NCI-H2171 (cell line): ENCODE data around the gene TCEANC.
"Not testable (repeated sequence)": the region's sequence is repeated elsewhere in the genome, so short reads cannot be mapped to it uniquely, and the experiment has no call there.

Experiments used
- DNase-seq: peaks from one replicate; lab custom pipeline; 2025; lab: John Stamatoyannopoulos, UW

The TCEANC gene

GRCh38 chrX:13658602-13659001 is 5.7 kb downstream of the TCEANC start:
- no peak for DNase-seq

DNA sequence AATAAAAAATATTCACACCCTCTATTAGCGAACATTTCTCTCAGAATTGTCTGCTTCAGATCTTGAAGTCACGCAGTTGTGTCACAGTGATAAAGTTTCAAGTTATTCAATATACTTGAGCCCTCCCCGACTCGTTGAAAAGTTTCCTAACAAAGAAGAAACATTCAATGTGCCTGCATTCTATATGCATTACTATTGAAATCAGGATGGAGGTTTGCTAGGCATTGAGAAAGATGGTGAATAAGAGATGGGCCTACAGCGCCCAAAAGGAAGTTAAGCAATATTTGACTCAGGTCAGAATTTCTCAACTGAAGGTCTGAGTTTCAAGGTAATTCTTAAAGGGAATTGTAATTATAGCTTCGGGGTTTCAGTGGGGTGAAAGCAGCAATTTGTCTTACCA is 6.1 kb downstream of the TCEANC start:
- DNase-seq = no peak

DNA sequence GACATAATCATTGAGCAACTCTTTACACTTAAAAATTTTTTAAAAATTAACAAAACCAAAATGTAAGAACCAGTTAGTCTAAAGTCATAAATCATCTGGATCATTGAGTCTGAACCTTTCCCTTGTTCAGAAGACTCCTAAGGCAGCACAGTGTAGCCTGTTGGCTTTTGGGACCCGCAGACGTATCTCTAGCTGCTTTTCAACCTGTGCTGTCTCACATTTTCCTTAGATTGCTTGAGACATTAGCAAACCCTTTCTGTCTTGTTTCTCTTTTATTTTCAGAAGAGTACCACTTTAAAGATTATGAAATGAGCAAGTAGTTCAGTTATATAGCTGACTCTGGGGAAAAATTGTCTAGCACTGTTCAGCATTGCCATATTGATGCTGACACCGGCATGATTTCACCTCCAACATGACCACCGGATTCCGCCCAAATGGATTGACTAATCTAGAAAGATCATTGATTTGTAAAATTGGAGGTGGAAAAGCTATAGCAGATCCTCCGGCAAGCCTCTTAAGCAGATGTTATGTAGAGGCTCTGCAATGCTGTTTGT is 8.9 kb downstream of the TCEANC start:
- no peak for DNase-seq

GRCh38 chrX:13662355-13662791 is 9.4 kb downstream of the TCEANC start:
- no peak for DNase-seq

GRCh38 chrX:13664020-13664419 is 11.1 kb downstream of the TCEANC start:
- no peak for DNase-seq

GRCh38 chrX:13666836-13667235 is 13.9 kb downstream of the TCEANC start:
- no peak for DNase-seq

DNA sequence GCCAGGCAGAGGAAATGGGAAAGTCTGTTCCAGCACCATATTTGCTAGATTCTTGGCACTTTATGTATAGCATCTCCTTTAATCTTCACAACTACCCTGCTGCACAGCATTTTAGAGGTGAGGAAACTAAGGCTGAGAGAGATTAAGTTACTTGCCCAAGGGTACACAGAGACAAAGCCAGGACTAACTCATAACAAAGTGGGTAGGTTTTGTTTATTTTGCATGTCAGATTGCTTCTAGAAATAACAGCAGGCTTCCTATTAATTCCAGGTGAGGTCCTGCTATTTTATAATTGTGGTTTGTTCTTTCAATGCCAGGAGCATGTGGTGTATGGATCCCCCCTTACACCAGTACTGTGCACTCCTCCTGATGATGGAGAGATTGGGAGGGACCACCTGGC is 15.0 kb downstream of the TCEANC start:
- DNase-seq = no peak

DNA sequence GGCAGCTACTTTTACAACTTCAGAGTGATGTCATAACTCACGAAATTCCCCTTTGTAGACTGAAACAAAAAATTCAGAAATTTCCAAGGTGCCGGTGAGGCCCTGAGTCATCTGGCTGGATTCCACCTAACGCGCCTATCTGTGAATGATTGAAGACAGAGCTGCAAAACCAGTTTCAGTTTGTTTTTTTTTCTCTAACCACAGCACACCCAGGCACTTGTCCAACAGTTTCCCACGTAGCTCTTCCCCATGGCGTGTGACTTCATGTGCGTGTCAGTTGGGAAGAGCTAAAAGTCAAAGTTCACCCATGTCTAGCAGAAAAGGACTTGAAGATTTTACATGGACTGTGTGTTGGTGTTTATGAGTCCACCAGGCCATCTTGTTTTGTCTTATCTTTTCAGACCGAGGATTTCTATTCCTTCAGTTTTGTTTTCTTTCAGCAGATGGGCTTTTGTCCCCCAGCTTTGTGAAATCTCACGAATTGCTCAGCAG is 16.4 kb downstream of the TCEANC start:
- DNase-seq = no peak

DNA sequence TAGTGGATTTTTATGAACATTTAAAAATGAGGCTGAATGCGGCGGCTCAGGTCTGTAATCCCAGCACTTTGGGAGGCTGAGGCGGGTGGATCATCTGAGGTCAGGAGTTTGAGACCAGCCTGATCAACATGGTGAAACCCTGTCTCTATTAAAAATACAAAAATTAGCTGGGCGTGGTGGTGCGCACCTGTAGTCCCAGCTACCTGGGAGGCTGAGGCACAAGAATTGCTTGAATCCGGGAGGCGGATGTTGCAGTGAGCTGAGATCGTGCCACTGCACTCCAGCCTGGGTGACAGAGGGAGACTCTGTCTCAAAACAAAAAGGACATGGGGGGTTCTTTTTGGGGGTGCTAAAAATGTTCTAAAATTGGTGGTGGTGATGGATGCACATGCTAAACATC is 16.8 kb downstream of the TCEANC start:
- DNase-seq = not testable (repeated sequence)

GRCh38 chrX:13670197-13670596 is 17.3 kb downstream of the TCEANC start:
- DNase-seq = no peak

GRCh38 chrX:13673016-13673415 is 20.1 kb downstream of the TCEANC start:
- no peak for DNase-seq

GRCh38 chrX:13676885-13677284 is 23.9 kb downstream of the TCEANC start:
- no peak for DNase-seq

DNA sequence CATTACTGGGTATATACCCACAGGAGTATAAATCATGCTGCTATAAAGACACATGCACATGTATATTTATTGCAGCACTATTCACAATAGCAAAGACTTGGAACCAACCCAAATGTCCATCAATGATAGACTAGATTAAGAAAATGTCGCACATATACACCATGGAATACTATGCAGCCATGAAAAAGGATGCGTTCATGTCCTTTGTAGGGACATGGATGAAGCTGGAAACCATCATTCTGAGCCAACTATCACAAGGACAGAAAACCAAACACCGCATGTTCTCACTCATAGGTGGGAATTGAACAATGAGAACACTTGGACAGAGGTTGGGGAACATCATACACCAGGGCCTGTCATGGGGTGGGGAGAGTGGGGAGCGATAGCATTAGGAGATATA is 26.8 kb downstream of the TCEANC start:
- not testable (repeated sequence) for DNase-seq

GRCh38 chrX:13681595-13681994 is 28.7 kb downstream of the TCEANC start:
- no peak for DNase-seq

- DNase-seq = no peak
These were observed 31.4 kb downstream of the TCEANC start for GRCh38 chrX:13684361-13684760.

DNA sequence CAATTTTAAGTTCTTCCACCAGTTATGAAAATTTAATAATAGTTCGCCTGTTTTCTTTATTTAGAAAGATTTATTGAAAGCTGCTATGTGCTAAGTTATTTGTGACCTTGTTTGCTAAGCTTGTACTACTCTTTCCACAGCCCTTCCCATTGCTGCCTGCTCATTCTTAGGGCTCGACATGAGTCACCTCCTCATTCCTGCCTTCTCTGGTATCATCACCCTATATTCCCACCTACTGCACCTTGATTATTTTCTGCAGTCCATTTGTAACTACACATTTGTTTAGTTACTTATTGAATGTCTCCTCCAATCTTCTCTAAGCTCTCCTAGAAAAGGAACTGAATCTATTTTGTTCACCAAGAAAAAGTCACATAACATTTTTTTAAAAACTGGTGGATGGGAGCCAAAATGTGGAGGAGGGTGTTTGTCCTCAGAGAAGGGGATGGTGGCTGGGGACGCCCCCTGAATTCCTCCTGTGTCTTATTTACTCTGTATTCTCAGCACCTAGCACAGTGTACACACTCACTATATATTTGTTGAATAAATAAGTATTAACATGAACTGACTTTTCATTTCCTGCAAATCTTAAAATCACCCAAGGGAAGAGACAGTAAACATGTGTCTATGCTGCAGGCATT is 32.3 kb downstream of the TCEANC start:
- DNase-seq = no peak

GRCh38 chrX:13687203-13687602 is 34.3 kb downstream of the TCEANC start:
- DNase-seq = no peak

GRCh38 chrX:13688384-13688957 is 35.5 kb downstream of the TCEANC start:
- DNase-seq = no peak

GRCh38 chrX:13688958-13689740 is 36.2 kb downstream of the TCEANC start, which contains the start of gene RAB9A:
Gene RAB9A (plus strand): TSS chrX:13689128. CDS start chrX:13708747, 19,619 bp downstream.
- peak; percentile 71 for DNase-seq

- DNase-seq = no peak
These were observed 36.8 kb downstream of the TCEANC start for GRCh38 chrX:13689741-13690211.

DNA sequence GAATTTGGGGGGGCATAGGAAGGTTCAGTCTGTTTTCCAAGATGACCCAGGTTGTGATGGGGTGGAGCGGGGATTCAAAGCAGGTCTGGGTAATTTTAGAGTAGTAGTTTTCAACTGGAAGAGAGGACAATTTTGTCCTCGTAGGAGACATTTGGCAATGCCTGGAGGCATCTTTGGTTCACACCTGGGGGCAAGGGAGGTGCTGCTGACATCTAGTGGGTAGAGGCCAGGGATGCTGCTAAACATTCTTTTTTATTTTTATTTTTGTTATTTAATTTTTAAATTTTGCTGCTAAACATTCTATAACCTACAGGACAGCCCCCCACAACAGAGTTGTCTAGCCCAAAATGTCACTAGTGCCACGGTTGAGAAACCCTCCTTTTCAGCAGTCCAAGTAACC is 37.9 kb downstream of the TCEANC start:
- DNase-seq = no peak

GRCh38 chrX:13691841-13692371 is 39.0 kb downstream of the TCEANC start:
- DNase-seq = no peak
